K562 (cell line): ENCODE data around the gene FOXN3. TPM values are rescaled to one million over a fixed set of nuclear protein-coding genes. Genes with fewer than 3 reads are reported as not detected.

ENCODE experiments used
- E4F1 ChIP-seq: fragments of 250-450 bp; sonication (Bioruptor Pico); IDR thresholded peaks from 2 replicates; pipeline ENCODE4 v1.5.0; 2021; ENCODE audit warnings: mild to moderate bottlenecking, borderline replicate concordance
- PHB ChIP-seq: fragments of 250-450 bp; sonication (Bioruptor Pico); IDR thresholded peaks from 2 replicates; pipeline ENCODE4 v1.5.0; 2021
- ZNF609 ChIP-seq: sonication (generic); formaldehyde crosslinking; IDR thresholded peaks from 2 replicates; pipeline ENCODE4 v1.8.1; 2023; ENCODE audit warnings: missing genetic modification reagents, mild to moderate bottlenecking, borderline replicate concordance
- polyA plus RNA-seq, 8 experiments: library from polyadenylated mRNA; depleted of rRNA in 4 of 8; stranded (reverse) in 5 of 8; unstranded in 3 of 8; fragments of >200 nt; fragmentation: Nextera tagmentation in 2 of 8; fragmentation: Illumina TruSeq in 1 of 8; extraction: Ambion mirVana in 2 of 8; extraction: Trizol in 1 of 8; gene quantifications; 2 replicates each; pipeline versions ENCODE4 v1.2.1 to v1.2.3, GENCODE V29; 2011 to 2014; ENCODE audit warnings: inconsistent platforms in 1 of 8, missing spikeins in 1 of 8
- total RNA-seq, 7 experiments: library from RNA; depleted of rRNA in 6 of 7; stranded (reverse); fragments of >200 nt in 6 of 7; fragmentation: Illumina TruSeq in 2 of 7; extraction: Trizol in 2 of 7; gene quantifications; 2 replicates each; pipeline versions ENCODE4 v1.2.1 to v1.2.3, GENCODE V29; 2011 to 2021; ENCODE audit warnings: low replicate concordance in 1 of 7
- TF ChIP-seq, protein P1 (sequence below), 2 experiments: IDR thresholded peaks; 2 replicates each; pipeline ENCODE4 v1.6.1; 2011; ENCODE audit warnings: borderline replicate concordance in 1 of 2, control low read depth in 1 of 2, low read depth in 1 of 2, low read length in 1 of 2, mild to moderate bottlenecking in 1 of 2, mixed read lengths in 1 of 2, moderate library complexity in 1 of 2; ENCODE audit not compliant: insufficient read depth in 1 of 2, insufficient read length in 1 of 2, poor library complexity in 1 of 2, severe bottlenecking in 1 of 2; ENCODE audit errors: extremely low read depth in 1 of 2
- TF ChIP-seq, protein P2 (sequence below): fragments of 150-350 bp; IDR thresholded peaks from 2 replicates; pipeline ENCODE4 v1.6.1; 2014; ENCODE audit warnings: low read depth, mild to moderate bottlenecking, low read length, borderline replicate concordance

FOXN3 gene
- total and polyA plus RNA-seq, 9 of the 15 experiments (the other 6 are each of a cell fraction or from before 2014, with no cell fraction given): 0.07 to 1.3 (median 0.40) TPM

DNA sequence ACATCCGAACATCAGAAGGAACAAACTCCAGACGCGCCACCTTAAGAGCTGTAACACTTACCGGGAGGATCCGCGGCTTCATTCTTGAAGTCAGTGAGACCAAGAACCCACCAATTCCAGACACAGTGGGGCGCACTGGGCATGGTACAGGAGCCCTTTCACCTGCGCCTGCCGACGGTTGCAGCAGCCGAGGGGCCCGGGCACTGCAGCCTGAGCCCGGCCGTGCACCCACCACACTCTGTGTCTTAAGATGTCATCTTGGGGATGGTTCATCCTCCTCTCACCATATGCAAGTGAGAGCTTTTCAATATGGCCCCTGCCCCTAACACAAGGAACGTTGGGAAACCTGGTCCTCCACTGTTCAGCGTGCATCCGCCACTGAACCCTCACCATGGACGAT, 304.3 kb downstream of the FOXN3 start (continued):
- TF ChIP-seq, protein P1, sequence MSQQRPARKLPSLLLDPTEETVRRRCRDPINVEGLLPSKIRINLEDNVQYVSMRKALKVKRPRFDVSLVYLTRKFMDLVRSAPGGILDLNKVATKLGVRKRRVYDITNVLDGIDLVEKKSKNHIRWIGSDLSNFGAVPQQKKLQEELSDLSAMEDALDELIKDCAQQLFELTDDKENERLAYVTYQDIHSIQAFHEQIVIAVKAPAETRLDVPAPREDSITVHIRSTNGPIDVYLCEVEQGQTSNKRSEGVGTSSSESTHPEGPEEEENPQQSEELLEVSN (IDR thresholded peaks at IDR 0.05; ENCODE audit: borderline replicate concordance in 1 of 2, extremely low read depth in 1 of 2, insufficient read depth in 1 of 2, insufficient read length in 1 of 2, low read depth in 1 of 2, low read length in 1 of 2, poor library complexity in 1 of 2, severe bottlenecking in 1 of 2): no peak
- TF ChIP-seq, protein P2, sequence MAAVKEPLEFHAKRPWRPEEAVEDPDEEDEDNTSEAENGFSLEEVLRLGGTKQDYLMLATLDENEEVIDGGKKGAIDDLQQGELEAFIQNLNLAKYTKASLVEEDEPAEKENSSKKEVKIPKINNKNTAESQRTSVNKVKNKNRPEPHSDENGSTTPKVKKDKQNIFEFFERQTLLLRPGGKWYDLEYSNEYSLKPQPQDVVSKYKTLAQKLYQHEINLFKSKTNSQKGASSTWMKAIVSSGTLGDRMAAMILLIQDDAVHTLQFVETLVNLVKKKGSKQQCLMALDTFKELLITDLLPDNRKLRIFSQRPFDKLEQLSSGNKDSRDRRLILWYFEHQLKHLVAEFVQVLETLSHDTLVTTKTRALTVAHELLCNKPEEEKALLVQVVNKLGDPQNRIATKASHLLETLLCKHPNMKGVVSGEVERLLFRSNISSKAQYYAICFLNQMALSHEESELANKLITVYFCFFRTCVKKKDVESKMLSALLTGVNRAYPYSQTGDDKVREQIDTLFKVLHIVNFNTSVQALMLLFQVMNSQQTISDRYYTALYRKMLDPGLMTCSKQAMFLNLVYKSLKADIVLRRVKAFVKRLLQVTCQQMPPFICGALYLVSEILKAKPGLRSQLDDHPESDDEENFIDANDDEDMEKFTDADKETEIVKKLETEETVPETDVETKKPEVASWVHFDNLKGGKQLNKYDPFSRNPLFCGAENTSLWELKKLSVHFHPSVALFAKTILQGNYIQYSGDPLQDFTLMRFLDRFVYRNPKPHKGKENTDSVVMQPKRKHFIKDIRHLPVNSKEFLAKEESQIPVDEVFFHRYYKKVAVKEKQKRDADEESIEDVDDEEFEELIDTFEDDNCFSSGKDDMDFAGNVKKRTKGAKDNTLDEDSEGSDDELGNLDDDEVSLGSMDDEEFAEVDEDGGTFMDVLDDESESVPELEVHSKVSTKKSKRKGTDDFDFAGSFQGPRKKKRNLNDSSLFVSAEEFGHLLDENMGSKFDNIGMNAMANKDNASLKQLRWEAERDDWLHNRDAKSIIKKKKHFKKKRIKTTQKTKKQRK: no peak
- TF ChIP-seq ZNF609 (CRISPR knock-in tag) (no peak), E4F1 (CRISPR knock-in tag) (no peak), PHB (CRISPR knock-in tag) (no peak)
